ENCODE measurements around the gene WNK2. TPM values are rescaled to one million over a fixed set of nuclear protein-coding genes. Genes with fewer than 3 reads are reported as not detected.

The WNK2 gene
- total RNA-seq, 1 donor from 2014 or later: 12.6 TPM

DNA sequence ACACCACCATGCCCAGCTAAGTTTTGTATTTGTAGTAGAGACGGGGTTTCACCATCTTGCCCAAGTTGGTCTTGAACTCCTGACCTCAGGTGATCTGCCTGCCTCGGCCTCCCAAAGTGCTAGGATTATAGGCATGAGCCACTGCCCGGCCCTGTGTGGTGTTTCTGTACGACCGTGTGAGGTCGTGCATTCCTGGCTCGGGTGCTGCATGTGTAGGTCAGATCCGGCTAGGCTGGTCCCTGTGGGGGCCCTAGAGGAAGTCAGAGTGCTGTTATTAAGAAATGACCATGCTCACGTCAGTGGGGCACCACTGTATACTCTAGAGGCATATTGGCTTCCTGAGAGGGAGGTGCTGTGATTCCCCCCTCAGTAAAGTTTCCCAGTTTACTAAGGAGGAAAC is 13.7 kb downstream of the WNK2 start:
- DNase-seq (ENCODE audit: low spot score in 2 of 2) (no peak), FAIRE-seq (no peak)

DNA sequence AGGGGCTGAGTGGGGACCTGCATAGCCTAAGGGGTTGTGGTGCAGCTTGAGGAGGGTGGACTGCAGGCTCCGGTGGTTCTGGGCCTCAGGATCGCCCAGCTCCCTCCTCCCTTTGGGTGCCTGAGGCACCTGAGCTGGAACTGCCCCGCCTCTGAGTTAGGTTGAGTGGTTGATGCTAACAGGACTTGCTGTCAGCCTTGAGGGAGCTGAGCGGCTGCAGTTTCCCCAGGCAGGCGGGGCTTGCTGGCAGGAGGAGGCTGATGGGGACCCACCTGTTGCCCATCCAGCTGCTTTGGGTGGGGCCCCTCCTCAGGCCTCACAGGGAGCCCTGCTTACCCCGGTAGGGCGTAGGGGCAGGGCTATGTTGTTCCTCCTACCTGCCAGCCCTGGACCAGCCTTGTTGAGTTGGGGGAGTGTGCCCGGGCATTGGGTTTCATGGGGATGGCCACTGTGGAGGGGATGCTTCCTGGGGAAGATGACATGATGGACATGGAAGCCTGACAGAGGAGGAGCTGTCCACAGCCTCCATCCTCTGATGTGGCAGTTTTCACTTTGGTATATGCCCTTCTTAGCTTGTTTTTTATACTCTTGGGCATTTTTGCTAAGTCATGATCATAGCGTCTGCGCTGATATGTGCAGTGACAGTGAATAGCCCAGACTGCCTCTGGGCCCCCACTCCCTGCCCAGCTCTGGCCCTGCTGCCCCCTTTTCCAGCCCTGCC is 14.3 kb downstream of the WNK2 start:
- FAIRE-seq (no peak), DNase-seq (ENCODE audit: low spot score in 2 of 2) (no peak)

DNA sequence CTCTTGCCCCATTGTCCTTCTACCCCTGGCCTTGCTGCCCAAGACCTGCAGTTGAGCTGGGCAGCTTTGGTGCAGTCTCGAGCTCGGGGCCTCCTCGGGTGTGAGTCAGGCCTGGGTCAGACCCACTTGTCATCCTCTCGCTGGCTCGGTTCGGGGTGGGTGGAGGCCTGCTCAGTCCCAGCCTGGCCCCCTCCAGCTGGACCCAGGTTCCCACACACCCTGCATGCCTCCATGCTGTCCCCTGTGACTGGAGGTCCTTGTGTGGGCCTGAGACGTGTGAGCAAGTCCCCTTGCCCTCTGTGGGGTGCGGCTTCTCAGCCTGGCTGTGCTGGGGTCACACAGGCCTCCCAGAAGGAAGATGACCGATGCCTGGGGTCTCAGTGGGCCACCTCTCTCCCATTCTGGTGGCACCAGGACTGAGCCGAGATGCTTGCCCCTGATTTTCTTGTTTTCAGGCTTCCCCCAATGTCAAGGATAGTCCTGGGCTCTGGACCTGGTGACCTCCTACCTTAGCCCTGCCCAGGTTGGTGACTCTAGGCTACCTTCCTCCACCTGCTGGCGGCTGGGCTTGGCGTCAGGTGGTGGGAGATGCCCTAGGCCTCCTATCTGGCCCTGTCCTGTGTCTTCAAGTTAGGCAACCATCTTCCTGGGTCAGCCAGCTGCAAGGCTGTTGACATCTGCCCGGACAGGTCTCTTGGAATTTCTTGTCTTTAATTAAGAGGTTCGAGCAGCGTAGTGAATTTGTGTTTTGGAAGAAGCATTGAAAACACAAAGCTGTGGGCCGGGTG is 15.1 kb downstream of the WNK2 start:
- no peak for FAIRE-seq

DNA sequence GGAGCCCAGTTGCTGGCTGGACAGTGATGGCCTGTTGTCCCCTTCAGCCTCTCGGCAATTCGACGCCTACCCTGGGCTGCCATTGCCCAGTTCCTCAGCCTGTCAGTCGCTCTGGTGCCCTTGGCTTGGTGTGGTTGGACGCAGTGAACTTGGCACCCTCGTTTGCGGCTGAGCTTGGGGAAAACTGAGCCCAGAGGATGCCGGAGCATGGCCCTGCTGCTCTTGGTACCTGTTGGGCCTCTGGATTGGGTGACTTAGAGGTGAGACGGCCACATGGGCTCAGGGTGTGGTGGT is 16.5 kb downstream of the WNK2 start:
- DNase-seq (ENCODE audit: low spot score in 2 of 2) (no peak), FAIRE-seq (no peak)

More for the DNA sequence above, 15.1 kb downstream of the WNK2 start:
- no peak for DNase-seq (ENCODE audit: low spot score in 2 of 2)

DNA sequence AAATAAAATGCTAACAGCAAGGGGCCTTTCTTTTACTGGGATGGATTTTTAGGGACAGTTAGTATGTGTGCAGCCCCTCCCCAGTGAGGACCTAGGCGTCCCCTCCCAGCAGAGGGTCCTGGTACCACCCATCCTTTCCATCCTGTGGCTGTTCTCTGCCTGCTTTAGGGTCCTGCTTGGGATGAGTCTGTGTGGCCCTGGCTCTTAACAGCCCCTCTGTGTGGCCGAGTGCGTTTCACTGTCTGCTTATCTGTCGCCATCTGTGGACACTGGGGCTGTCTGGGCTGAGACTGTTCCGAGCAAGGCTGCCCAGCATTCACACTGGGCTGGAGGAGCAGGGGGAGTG is 17.0 kb downstream of the WNK2 start:
- no peak for FAIRE-seq
- no peak for DNase-seq (ENCODE audit: low spot score in 2 of 2)

DNA sequence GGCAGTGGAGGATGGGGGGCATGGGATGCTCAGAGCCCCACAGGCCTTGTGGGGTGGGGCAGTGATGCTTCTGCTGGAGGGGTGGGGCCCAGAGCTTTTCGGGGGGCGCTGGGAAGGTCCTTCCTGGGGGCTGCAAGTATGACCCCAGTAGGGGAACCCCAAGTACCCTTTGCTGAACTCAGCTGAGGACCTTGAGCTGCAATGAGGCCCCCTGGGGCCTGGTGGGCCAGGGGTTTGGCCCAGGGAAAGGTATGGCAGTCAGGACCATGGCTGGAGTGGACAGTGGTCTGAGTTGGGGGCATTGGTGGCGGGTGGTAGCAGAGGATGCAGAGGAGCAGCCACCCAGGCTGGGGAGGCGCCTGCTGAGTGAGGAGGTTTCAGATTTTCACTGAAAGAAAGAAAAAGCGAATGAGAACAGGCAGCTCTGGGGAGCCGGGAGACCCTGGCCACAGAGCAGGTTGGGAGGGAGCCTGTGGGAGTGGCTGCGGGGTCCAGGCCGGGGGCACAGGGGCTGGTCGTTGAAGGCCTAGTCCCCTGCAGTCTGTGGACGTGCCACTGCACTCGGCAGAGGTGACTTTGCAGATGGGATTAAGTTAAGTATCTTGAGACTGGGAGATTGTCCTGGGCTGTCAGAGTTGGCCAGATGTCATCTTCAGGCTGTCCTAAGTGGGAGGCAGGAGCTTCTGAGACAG is 19.2 kb downstream of the WNK2 start:
- FAIRE-seq: no peak
- DNase-seq (ENCODE audit: low spot score in 2 of 2): no peak

DNA sequence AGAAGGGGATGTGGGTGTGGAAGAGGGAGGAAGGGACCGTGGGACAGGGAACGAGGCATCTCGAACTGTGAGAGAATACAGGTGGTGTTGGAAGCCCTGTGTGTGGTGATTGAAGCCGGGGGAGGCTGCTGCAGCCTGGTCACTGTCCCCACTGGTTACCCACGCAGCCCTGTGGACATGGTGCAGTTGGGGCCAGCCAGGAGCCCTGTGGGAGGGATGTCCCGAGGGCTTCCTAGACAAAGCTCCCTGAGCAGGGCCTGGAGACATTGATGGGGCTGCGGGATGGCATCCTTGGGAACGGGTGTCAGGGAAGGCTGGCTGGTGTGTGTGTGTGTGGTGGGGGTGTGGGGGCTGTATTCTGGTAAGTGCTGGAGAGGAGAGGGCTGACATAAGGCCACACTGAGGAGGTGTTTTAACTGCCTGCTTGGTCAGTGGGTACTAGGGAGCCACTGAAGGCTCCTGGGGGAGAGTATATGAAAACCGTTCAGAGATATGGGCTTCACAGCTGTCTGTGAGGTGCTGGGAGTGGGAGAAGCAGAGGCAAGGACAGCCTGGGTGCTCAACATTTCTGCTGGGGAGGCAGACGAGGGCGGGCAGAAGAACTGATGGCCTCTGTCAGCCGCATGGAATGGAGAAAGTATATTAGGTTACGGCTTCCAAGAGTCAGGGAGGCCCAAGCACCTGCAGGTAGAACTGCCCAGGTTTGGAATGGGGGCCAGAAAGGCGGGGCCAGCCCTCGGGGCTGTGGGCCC is 20.0 kb downstream of the WNK2 start:
- FAIRE-seq: no peak
- DNase-seq (ENCODE audit: low spot score in 2 of 2): no peak

DNA sequence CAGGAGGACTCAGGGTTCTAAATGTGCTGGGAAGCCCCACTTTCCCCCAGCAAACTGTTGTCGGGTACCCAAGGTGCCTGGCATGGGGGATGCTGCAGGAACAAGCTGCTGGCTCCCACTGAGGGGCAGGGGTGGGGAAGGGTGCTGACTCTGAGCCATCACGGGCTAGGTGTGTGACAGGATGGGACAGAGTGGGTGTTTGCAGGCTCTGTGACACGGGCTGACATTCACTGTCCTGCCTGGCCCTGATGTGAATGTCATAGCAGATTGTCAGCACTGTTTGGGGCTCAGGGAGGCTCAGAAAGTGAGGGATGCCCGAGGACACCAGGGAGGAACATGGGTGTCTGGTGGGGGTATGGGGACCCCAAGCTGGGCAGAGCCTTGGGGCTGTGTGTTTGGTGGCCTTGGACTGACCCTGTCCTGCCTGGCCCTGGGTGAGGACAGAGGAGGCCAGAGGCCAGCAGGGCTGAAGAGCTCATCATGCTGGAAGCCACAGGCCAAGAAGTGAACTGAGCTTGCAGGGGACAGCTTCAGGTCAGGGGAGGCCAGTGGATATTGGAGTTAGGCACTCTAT is 20.6 kb downstream of the WNK2 start:
- FAIRE-seq (no peak), DNase-seq (ENCODE audit: low spot score in 2 of 2) (no peak)

DNA sequence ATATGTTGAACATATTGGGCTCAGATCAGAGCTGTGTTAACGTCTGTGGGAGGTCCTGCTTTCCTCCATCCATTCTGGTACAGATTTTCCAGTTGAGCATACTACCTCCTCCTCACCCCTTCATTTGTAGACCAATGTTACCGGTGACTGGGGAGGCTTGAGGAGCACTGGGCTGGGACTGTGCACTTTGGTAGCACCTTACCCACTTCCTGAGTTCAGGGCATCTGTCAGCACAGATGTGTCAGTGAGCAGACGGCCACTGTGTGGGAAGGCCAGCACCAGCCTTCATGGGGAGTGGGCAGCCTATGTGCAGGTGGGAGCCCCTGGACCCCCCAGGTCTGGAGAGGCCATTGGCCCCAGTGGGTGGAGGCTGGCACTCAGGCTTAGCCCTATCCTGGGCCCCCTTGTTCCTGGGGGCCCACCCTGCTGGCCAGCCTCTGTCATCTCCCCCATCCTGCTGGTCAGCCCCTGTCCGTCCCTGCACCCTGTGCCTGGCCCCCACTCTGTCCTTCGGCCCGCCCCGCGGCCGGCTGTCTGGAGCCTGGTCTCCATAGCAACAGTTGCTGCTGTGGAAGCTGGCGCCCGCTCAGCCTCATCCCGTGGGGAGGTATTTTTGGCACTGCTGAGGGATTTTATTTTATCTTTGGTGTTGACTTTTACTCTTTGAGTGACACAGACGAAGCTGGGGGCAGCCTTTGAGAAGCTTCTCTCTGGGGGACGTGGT is 21.3 kb downstream of the WNK2 start:
- no peak for FAIRE-seq

DNA sequence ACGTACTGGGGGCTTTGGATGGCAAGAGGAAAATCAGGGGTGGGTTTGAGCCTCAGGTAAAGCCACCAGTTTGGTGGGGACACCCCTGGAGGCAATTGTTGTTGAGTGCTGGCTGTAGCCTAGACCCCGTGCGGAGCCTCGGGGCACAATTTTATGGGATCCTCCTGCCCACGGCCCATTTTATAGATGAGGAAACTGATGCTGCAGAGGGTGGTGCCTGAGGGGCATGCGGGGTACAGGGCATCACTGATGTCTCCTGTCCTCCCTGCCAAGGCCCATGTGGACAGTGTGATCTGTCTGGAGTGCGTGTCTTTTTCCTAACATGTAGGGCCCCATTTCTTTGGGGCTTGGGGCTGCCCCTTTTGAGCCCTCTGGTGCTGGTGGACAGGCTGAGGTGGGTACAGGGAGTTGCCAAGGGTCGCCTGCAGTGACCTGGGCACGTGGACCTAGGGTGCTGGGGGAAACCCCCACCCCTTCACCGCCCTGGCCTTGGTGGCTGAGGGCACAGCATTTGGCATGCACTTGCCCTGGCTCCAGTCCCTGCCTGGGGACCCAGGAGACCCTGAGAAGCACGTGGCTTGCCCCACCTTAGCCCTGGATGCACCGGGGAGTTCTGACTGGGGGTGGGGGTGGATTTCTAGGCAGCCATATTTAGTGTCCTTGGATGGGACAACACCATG is 22.1 kb downstream of the WNK2 start:
- no peak for DNase-seq (ENCODE audit: low spot score in 2 of 2)
- no peak for FAIRE-seq

More for the DNA sequence above, 21.3 kb downstream of the WNK2 start:
- DNase-seq (ENCODE audit: low spot score in 2 of 2): no peak

DNA sequence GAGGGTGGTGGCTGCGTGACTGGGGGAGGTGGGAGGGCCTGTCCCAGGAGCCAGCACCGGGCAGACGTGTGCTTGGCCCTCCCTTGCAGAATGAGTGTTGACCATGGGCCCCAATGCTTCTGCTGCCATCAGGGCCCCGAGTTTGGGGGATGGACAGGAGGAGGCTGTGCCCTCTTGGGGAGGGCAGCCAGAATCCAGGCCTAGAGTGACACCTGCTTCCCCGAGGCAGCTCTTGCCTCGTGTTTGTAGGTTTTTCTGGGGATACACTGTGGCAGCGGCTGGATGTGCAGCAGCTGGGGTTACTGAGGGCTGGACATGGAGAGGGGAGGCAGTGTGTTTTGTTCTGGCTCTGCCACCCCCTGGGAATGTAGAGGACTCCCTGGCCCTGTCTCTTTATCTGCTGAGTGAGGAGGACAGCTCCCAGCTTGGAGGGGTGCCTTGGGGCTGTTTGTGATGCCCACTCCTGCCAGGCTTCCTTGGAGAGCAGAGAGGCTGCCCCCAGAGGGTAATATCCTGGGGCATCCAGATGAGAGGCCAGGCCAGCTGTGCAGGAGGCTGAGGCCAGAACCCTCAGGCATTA is 22.7 kb downstream of the WNK2 start:
- no peak for DNase-seq (ENCODE audit: low spot score in 2 of 2)
- no peak for FAIRE-seq

DNA sequence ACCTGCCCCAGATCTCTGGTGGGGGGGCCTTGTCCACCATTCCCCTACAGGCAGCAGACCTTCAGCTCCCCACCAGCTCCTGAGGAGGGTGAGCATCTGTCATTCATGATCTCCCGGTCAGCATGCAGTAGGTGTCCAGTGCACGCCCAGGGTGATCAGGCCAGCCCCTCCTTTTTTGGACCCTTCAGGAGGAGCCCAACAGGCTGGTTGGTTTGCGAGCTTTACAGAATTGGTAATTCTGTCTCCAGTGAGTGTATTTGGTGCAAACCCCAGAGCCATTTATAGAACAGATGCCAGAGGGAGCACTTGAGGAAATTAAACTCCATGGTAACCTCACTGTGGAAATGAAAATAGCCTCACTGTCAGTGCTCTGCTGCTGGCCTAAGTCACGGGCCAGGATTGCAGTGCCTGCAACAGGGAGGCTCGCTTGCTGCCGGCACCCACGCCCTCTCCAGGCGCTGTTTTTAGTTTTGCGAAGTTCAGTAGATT is 23.4 kb downstream of the WNK2 start:
- DNase-seq (ENCODE audit: low spot score in 2 of 2) (no peak), FAIRE-seq (no peak)

DNA sequence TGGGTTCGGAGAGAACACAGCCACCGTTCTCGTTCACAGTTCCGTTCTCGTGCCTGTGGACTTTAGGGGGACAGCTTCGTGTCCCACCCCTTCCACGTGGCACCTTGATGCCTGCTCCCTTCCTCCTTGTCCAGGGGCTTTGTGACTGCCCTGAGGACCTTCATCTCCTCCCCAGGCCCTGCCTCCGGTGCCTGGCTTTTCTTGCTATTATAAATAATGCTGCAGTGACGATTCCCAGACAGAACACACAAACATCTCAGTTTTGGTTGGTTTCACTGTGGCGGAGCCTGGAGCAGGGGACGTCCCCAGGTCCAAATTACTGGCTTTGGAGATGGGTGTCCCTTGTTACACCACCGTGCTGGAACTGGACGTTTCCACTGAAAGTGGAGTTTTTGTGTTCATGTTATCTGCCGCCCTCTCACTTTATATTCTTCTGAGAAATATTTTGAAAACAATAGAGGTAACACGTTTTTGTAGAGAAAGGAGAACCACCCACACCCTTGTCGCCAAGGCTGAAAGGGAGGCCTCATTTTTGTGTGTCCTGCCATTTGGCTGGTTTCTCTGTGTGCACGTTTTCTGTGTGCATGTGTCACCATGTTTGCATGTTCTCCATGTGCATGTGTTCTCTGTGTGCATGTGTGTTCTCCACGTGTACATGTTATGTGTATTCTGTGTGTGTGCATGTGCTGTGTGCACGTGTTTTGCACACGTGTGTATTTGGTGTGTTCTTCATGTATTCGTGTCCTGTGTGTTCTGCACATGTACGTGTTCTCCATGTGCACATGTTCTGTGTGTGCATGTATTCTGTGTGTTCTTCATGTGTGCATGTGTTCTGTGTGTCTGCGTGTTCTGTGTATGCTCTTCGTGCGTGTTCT is 24.2 kb downstream of the WNK2 start:
- no peak for FAIRE-seq
- DNase-seq (ENCODE audit: low spot score in 2 of 2): no peak

DNA sequence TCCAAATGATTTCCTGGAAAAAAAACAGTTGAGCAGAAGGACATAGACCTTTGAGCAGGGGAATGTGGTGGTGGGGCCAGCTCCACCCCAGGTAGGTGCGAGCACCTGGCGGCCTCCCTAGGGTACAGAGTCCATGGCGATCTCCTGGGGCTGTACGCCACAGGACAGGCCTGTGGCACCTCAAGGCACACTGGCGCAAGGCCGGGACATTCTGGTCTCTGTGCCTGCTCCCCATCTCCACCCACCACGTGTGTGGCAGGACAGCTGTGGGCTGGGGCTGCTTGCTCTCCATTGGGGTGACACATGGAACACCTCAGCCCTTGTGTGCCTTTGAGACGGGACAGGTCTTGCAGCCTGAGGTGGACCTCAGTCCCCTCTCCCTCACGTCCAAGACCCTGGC is 25.2 kb downstream of the WNK2 start:
- DNase-seq (ENCODE audit: low spot score in 2 of 2): no peak
- FAIRE-seq: no peak

DNA sequence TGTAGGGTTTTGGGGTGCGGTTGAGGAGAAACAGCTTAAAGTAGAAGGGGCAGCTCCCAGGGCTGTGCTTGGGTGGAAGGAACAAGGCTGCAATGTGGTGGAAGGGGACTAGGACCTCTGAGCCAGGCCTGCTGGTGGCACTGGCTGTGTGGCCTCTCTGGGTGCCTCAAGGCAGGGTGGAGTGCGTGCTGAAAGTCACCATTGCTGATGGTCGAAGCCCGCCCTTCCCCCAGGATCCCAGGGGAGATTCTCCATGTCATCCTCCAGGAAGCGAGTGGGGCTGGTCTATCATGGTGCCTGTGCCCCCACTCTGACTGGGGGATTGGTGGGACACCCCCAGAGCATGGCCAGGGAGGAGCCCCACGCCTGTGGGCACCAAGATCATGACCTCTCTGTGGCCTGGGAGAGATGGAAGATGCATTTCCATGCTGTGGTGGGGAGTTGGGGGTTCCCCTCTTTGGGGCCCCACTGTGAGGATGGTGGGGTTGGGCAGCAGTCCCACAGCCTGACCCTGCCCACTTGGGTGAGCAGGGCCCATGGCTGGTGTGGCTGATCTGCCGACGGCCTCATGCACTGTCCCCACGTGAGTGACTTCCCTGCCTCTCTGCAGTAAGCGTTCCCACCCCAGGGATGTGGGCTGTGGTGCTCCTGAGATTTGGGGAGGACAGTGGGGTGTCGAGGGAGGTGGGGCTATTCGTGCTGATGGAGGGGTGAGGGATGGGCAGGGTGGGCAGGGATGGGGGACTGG is 25.8 kb downstream of the WNK2 start:
- FAIRE-seq (no peak), DNase-seq (ENCODE audit: low spot score in 2 of 2) (no peak)

DNA sequence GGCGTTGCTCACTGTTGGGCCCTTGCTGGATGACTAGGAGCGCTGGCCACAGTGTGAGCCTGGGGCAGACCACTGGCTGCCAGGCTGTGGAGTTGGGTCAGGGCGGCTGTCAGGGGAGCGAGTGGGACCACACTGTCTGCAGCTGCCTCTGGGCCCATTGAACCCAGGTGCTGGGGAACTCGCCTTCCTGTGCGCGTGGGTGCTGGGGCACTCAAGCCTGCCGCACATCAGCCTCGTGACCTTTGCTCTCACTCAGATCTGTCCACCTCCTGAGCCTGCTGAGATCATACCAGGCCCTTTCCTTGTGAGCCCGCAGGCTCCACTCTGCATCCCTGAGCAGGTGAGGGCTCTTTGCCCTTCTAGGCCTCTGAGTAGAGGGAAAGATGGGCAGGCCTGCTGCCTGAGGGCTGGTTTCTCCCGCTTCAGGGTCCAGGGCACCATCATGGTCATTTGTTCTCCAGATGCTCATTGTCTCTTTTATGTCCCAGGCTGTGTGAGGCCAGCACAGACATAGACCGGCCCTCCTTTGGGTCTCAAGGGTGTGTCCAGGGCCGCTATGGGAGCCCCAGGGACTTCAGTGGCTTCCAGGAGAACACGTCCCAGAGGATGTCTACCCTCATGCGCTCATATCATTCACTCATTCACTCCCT is 26.5 kb downstream of the WNK2 start:
- FAIRE-seq: no peak
- DNase-seq (ENCODE audit: low spot score in 2 of 2): no peak

Measured in frontal cortex (tissue), 4 donors.